ENCODE data around the gene TMEM140.

The TMEM140 gene

DNA sequence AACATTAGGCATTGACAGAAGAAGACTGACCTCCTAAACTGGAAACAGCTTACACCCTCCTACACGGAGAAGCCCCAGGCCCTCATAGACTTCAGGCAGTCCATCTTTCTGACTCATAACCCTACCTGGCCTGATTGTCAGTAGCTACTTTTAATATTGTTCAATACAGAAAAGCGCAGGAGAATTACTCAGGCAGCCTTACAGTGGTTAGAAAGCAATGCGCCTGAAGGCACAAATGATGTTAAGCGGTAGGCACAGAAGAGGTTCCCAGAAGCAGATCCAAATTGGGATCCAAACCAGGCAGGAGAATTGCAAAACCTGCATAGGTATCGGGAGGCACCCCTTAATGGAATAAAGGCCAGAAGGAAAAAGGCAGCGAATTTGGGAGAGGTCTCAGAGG lies 28.1 kb downstream of the TMEM140 start:
- H3K4me3 ChIP-seq (ENCODE audit: low read length), result no peak overlapping the region
- TF ChIP-seq, protein P1, sequence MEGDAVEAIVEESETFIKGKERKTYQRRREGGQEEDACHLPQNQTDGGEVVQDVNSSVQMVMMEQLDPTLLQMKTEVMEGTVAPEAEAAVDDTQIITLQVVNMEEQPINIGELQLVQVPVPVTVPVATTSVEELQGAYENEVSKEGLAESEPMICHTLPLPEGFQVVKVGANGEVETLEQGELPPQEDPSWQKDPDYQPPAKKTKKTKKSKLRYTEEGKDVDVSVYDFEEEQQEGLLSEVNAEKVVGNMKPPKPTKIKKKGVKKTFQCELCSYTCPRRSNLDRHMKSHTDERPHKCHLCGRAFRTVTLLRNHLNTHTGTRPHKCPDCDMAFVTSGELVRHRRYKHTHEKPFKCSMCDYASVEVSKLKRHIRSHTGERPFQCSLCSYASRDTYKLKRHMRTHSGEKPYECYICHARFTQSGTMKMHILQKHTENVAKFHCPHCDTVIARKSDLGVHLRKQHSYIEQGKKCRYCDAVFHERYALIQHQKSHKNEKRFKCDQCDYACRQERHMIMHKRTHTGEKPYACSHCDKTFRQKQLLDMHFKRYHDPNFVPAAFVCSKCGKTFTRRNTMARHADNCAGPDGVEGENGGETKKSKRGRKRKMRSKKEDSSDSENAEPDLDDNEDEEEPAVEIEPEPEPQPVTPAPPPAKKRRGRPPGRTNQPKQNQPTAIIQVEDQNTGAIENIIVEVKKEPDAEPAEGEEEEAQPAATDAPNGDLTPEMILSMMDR (IDR thresholded peaks at IDR 0.05; ENCODE audit: insufficient read depth, low read depth, low read length, missing control alignments), result no peak
- DNase-seq (ENCODE audit: low read depth), result peak; percentile 91

DNA sequence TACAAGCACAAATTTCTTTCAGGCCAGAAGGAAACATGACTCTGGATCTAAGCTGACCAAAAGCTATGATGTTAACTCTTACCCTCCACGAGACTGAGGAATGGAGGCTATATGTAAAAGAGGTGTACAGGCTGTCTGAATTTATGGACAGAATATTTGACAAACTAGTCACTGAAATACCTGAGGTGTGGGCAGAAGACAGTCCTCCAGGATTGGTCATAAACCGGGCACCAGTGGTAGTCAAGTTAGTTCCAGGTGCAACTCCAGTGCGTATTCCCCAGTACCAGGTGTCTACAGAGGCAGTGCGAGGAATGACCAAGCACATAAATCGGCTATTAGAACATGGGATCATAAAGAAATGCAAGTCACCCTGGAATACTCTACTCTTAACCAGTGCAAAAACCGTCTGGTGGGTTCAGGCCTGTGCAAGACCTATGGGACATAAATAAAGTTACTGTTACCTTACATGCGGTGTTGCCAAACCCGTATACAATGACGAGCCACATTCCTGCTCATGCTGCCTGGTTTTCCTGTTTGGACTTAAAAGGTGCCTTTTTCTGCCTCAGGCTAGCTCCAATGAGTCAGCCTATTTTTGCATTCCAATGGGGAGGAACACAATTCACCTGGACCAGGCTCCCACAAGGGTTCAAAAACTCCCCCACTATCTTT lies 29.3 kb downstream of the TMEM140 start:
- H3K4me3 ChIP-seq (ENCODE audit: low read length), result no peak overlapping the region
- TF ChIP-seq, protein P1 (IDR thresholded peaks at IDR 0.05; ENCODE audit: insufficient read depth, low read depth, low read length, missing control alignments), result no peak
- DNase-seq (ENCODE audit: low read depth), result peak; percentile 98

DNA sequence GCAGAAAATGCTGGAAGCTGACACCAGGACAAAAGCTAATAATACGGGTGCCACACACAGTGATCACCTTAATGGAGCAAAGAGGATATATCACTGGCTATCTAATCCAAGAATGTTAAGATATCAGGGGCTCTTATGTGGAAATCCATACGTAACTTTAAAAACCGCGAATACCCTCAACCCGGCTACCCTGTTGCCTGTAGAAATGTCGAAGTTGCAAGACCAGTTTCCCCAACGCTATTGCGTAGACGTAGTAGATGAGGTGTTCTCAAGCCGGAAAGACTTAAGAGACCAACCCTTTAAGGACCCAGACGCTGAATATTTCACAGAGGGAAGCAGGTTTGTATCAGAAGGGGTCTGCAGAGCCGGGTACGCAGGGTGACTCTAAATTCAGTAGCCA lies 30.5 kb downstream of the TMEM140 start:
- TF ChIP-seq, protein P1 (IDR thresholded peaks at IDR 0.05; ENCODE audit: insufficient read depth, low read depth, low read length, missing control alignments), result no peak
- no peak overlapping the region for H3K4me3 ChIP-seq (ENCODE audit: low read length)
- no peak for DNase-seq (ENCODE audit: low read depth)

DNA sequence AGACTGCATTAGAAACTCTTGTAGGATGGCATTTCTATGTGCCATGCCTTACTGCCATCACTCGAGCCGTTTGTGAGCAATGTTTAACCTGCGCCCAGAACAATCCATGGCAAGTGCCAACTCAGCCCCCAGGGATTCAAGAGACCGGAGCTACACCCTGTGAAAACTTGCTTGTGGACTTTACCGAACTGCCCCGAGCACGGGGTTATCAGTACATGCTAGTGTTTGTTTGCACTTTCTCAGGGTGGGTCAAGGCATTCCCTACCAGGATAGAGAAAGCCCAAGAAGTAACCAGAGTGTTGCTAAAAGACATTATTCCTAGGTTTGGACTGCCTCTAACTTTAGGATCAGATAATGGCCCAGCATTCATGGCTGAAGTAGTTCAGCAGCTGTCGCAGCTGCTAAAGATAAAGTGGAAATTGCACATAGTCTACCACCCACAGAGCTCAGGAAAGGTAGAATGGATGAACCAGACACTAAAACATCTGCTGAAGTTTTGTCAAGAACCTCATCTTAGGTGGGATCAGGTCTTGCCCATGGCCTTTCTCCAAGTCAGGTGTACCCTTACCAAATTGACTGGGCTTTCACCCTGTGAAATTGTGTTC lies 31.6 kb downstream of the TMEM140 start:
- DNase-seq (ENCODE audit: low read depth), result no peak
- TF ChIP-seq, protein P1 (IDR thresholded peaks at IDR 0.05; ENCODE audit: insufficient read depth, low read depth, low read length, missing control alignments), result no peak

DNA sequence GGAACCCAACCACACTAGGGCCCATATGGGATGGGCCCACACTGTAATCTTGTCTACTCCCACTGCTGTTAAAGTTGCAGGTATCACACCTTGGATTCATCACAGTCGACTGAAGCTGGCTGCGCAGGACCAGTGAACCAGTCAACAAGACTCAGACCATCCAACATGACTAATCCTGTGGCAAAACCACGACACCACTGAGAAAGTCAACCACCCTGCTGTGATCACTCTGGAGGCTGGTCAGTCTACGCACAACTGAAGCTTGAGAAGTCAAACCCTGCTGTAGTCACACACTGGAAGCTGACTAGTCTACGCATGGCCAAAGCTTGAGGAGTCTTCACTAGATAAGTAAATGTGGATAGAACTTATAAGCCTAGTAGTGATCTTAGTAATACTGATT lies 32.2 kb downstream of the TMEM140 start:
- TF ChIP-seq, protein P1 (IDR thresholded peaks at IDR 0.05; ENCODE audit: insufficient read depth, low read depth, low read length, missing control alignments), result no peak
- peak; percentile 24 for DNase-seq (ENCODE audit: low read depth)
- no peak overlapping the region for H3K4me3 ChIP-seq (ENCODE audit: low read length)

More for the DNA sequence above, 31.6 kb downstream of the TMEM140 start:
- H3K4me3 ChIP-seq (ENCODE audit: low read length), result no peak overlapping the region

DNA sequence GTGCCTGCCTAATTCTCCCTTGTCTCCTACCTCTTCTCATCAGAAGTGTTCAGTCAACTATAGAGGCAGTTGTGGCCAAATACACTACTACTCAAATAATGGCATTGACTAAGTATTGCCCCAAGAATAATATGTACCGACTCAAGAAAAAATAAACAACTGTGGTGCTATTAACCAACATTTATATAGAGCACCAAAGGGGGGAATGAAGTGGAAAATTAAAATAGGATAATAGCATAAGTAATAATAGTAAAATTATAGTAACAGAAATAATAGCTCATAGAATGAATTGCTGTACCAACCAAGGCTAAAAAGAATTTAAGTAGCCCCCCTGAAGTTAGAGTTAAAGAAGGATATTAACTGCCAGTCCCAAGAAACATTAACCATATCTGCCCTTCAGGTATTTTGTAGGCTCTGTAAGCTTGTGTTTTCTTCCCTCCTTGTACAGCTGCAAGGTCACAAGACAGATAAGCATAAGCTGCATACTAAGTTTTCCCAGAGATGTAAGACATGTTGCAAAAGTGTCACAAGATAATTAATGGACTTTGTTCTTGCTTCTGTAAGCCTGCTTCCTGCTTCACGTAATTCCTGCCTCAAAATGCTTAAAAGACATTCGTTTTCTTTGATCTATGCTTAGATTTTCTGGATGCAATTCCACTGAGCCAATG lies 33.5 kb downstream of the TMEM140 start:
- no peak for DNase-seq (ENCODE audit: low read depth)
- H3K4me3 ChIP-seq (ENCODE audit: low read length), result no peak overlapping the region
- TF ChIP-seq, protein P1 (IDR thresholded peaks at IDR 0.05; ENCODE audit: insufficient read depth, low read depth, low read length, missing control alignments), result no peak

All from epithelial cell of esophagus (primary cell).